HUES6 (cell line): ENCODE measurements around the gene OR10H1.
"Not testable (repeated sequence)": the region's sequence is repeated elsewhere in the genome, so short reads cannot be mapped to it uniquely, and the experiment has no call there.

ENCODE experiments used
- H3K27ac ChIP-seq: 2 replicates; pipeline ENCODE4 v1.7.0; 2013; ENCODE audit warnings: low read depth, mild to moderate bottlenecking, low read length, inconsistent platforms
- H3K27me3 ChIP-seq: 2 replicates; pipeline ENCODE4 v1.6.1; 2013; ENCODE audit warnings: low read length; ENCODE audit not compliant: control insufficient read depth, insufficient read depth
- H3K36me3 ChIP-seq: 2 replicates; pipeline ENCODE4 v1.6.1; 2013; ENCODE audit warnings: low read length; ENCODE audit not compliant: control insufficient read depth, insufficient read depth
- H3K4me1 ChIP-seq: 2 replicates; pipeline ENCODE4 v1.6.1; 2013; ENCODE audit warnings: low read length; ENCODE audit not compliant: control insufficient read depth, insufficient read depth
- H3K4me3 ChIP-seq: 2 replicates; pipeline ENCODE4 v1.5.1; 2013; ENCODE audit warnings: low read depth, low read length
- H3K9ac ChIP-seq: one replicate; pipeline ENCODE4 v1.6.1; 2013; ENCODE audit warnings: mild to moderate bottlenecking, low read length
- H3K9me3 ChIP-seq: 2 replicates; pipeline ENCODE4 v1.6.1; 2013; ENCODE audit warnings: low read depth, low read length; ENCODE audit not compliant: control insufficient read depth, insufficient read depth

OR10H1 gene

DNA sequence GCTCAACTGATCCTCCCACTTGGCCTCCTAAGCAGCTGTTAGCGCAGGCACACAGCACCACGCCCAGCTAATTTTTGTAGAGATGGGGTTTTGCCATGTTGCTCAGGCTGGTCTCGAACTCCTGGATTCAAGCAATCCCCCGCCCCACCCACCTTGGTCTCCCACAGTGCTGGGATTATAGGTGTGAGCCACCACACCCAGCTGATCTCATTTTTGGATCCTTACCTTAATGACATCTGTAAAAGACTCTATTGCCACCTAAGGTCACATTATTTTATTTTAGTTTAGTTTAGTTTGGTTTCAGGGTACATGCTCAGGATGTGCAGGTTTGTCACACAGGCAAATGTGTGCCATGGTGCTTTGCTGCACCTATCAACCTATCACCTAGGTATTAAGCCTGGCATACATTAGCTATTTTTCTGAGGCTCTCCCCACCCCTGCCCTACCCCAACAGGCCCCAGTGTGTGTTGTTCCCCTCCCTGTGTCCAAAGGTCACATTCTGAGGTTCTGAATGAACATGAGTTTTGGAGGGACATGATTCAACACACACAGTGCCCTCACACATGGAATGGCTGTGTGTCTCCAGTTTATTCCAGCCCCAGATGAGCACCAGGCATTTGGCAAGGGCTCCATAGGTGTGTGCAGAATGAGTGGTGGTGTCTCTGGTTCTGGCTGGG, 26.7 kb downstream of the OR10H1 start:
- no peak overlapping the region for H3K4me3 ChIP-seq
- peaks cover 12% of the 10 kb centered on the region; the same call in 1 of the 2 replicates for H3K27me3 ChIP-seq
- no peaks in the 10 kb centered on the region for H3K36me3 ChIP-seq
- no peaks in the 10 kb centered on the region for H3K4me1 ChIP-seq
- H3K27ac ChIP-seq, result no peak overlapping the region
- no peak overlapping the region for H3K9ac ChIP-seq
- H3K9me3 ChIP-seq, result peaks cover 4% of the 10 kb centered on the region; the same call in 1 of the 2 replicates

DNA sequence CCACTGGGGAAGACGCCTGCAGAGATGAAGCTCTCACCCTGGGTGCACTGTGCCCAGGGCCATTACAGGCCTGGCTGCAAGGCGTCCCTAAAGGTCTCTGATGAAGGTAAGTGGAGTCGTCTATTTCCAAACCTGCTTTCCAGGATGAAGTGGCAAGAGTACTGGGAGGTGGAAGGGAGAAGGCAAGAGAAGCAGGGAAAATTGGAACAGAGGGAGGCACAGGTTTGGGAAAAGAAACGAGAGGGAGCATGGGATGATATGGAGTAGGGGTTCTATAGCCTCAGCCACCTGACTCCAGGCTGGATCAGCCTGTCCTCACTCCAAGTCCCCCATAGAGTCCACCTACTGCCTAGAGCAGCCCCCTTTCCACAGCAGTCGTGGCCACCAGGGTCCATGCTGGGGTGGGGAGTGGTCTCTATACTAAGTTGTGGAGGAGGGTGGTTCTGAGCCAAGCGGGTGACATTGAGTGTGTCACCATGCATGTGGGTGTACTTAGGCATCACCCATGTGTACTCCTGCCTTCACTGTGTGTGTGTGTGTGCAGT, 27.8 kb downstream of the OR10H1 start, which contains the start of gene OR10H5:
TSS of gene OR10H5 (plus strand) at position 51 of the 545 bp plus-strand sequence. CDS start 6,388 bp downstream, outside the sequence.
- no peak within 1 kb of the TSS for H3K27ac ChIP-seq
- H3K36me3 ChIP-seq, result no peaks in the 10 kb centered on the region
- no peak within 1 kb of the TSS for H3K4me3 ChIP-seq
- H3K9ac ChIP-seq, result no peak within 1 kb of the TSS
- H3K9me3 ChIP-seq, result peaks cover 2% of the 10 kb centered on the region; the same call in 1 of the 2 replicates
- no peaks in the 10 kb centered on the region for H3K4me1 ChIP-seq
- H3K27me3 ChIP-seq, result peaks cover 12% of the 10 kb centered on the region; the same call in 1 of the 2 replicates

DNA sequence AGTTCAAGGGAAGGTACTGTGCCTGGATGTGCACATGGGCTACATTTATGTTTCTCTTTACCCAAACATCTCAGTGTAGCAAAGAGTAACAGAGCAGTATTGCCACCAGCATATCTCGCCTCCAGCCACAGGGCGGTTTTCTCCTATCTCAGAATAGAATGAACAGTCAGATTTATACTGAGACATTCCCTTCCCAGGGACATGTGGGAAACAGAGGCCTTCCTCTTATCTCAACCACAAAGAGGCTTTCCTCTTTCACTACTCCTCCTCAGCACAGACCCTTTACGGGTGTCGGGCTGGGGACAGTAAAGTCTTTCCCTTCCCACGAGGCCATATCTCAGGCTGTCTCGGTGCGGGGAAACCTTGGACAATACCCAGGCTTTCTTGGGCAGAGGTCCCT, 32.6 kb downstream of the OR10H1 start:
- H3K9ac ChIP-seq, H3K9me3 ChIP-seq: not testable (repeated sequence)

DNA sequence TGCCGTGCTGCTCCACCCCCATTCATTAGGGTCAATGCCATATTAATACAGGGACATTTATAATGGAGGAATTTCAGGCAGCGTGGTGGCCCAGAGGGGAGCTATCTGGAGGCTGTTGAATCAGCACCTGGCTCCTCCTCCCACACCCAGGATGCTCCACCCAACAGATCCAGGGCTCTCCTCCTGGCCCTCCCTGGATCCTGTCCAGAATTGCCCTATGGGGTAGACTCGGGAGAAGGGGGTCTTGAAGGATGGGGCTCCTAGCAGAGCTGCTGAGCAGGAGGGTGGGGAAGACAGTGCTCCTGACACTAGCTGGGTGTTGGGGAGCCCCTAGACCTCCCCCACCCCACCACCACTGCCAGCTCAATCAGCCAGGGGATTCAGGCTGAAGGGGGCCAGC, 33.3 kb downstream of the OR10H1 start:
- peaks cover 11% of the 10 kb centered on the region; the same call in 1 of the 2 replicates for H3K9me3 ChIP-seq
- H3K4me1 ChIP-seq, result no peaks in the 10 kb centered on the region
- H3K27ac ChIP-seq, result no peak overlapping the region

More for the DNA sequence above, 32.6 kb downstream of the OR10H1 start:
- not testable (repeated sequence) for H3K4me1 ChIP-seq, H3K27me3 ChIP-seq, H3K36me3 ChIP-seq, H3K4me3 ChIP-seq, H3K27ac ChIP-seq

DNA sequence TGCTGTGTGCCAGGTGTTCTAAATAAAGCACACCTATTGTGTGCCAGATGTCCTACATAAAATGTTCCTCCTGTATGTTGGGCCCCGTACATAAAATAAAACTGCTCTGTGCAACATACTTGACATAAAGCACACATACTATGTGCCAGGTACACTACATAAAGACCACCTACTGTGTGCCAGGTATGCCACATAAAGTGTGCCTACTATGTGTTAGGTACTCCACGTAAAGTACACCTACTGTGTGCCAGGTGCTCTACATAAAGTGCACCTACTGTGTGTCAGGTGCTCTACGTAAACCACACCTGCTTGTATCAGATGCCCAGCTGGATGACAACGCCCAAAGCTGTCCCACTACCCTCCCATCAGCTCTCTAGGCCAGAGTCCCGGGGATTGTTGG, 33.8 kb downstream of the OR10H1 start:
- Histone ChIP-seq H3K27ac (no peak overlapping the region), H3K9ac (no peak overlapping the region), H3K4me3 (no peak overlapping the region), H3K27me3 (no peaks in the 10 kb centered on the region; the same call in 1 of the 2 replicates), H3K4me1 (no peaks in the 10 kb centered on the region), H3K9me3 (peaks cover 11% of the 10 kb centered on the region; the same call in 1 of the 2 replicates), H3K36me3 (no peaks in the 10 kb centered on the region)

More for the DNA sequence above, 33.3 kb downstream of the OR10H1 start:
- Histone ChIP-seq H3K4me3 (no peak overlapping the region), H3K36me3 (no peaks in the 10 kb centered on the region), H3K27me3 (no peaks in the 10 kb centered on the region; the same call in 1 of the 2 replicates), H3K9ac (no peak overlapping the region)

DNA sequence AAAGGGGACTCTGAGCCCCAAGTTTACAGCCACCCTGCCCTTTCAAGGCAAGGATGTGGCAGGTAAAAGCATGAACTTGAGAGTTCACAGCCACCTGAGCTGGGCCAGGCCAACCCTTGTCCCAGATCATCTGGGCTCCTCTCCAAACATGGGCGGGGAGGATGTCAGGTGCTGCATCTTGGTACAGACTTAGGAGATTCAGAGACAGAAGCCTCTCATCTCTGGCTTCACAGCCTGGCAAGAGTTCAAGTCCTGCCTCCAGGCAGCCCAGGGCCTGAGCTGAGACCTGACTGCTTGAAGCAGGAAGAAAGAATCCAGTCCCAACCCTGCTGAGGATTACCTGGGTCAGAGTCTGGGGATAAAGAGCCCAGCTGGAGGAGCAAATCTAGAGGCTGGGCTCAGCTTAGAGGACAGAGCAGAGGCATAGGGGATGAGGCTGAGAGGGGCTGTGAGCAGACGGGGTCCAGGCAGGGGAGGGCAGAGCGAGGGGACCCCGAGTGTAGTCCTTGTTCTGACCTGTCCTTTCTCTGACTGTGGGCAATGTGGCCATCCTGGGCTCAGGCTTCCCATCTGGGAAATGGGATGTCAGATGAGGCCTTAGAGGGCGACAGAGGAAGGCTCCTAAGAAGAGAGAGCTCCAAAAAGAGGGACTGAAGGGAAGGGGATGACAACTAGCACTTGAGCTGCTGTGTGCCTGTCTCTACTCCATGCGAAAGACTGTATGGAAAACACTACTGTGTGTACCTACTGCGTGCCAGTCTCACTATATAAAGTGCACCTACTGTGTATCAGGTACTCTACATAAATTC, 34.6 kb downstream of the OR10H1 start:
- Histone ChIP-seq H3K36me3 (no peaks in the 10 kb centered on the region), H3K9me3 (peaks cover 13% of the 10 kb centered on the region; the same call in 1 of the 2 replicates)

DNA sequence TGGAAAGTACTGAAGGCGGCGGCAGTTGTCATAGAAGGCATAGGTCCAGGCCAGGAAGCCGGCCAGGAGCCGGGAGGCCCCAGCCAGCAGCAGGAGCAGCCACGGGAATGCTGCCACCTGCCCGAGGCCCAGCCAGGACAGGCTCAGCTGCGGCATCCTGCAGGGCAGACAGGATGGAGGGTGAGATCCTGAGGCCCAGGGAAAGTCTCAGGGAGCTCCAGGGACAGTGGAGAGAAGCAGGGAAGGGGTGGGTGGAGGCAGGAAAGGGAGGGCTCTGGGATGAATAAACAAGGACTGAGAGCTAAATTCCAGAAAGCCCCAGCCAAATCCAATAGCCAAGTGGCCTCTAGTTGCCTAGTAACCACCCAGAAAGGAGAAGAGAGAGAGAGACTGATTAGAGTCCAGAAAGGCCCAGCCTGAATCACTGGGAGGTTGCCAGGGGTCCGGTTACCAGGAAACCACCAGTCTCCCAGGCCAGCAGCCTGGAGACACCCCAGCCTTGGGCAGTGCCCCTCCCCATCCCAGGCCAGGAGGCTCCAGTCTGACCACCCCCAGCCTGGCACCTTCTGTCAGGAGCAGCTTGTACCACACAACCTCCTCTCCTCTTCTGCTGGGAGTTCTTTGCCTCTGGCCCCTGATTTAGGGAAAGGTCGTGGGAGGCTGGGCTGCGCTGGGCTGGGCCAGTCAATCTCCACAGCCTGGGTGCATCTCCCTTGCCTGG, 35.5 kb downstream of the OR10H1 start:
- Histone ChIP-seq H3K27ac (no peak overlapping the region), H3K27me3 (peaks cover 4% of the 10 kb centered on the region; the same call in 1 of the 2 replicates), H3K4me3 (no peak overlapping the region), H3K4me1 (no peaks in the 10 kb centered on the region), H3K9me3 (peaks cover 19% of the 10 kb centered on the region; the same call in 1 of the 2 replicates), H3K9ac (no peak overlapping the region), H3K36me3 (no peaks in the 10 kb centered on the region)

More for the DNA sequence above, 34.6 kb downstream of the OR10H1 start:
- Histone ChIP-seq H3K27me3 (no peaks in the 10 kb centered on the region; the same call in 1 of the 2 replicates), H3K27ac (no peak overlapping the region), H3K4me3 (no peak overlapping the region), H3K9ac (no peak overlapping the region), H3K4me1 (no peaks in the 10 kb centered on the region)

DNA sequence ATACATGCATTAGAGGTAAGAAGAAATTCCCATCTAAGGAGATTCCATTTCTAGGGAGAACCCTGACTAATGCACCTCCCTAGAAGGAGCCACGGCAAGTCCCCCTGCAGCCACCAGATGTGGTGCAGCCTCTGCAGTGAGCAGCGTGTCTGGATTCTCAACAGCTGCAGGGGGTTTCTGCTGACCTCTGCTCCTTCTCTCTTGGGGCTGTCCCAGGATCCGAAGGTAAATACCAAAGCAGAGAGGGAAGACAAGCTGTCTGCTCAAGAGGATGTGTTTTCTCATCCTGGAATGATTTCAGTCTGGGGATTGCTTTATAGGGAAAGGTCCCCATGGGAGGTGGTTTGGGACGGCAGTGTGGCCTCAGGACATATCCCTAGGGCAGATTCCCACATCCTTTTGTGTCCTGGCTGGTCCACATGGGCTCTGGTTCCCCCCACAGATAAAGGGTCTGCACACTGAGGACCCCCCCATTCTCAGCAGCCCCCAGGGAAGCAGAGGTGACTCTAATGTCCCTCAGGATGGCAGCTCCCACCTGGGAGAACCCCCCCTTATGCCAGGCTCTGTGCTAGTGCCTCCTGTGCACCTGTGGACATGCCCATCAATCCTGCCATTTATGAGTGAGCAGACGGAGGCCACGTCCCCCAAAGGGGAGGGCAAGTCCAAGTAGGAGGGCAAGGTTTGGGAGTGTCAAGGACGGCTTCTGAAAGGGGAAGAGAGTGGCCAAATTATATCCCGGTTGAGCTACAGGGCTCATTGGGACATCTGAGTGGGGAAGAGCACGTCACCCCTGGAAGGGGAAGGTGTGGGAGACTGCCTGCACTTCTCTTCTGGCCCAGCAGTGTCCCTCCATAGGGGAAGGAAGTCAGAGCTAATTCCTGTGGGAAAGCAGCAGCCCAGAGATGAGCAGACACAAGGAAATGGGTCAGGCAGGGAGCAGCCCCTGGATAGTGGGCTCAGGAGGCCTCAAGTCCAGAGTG, 38.2 kb downstream of the OR10H1 start:
- Histone ChIP-seq H3K9ac (no peak overlapping the region), H3K9me3 (peaks cover 25% of the 10 kb centered on the region; the same call in 1 of the 2 replicates), H3K27me3 (peaks cover 4% of the 10 kb centered on the region; the same call in 1 of the 2 replicates)

DNA sequence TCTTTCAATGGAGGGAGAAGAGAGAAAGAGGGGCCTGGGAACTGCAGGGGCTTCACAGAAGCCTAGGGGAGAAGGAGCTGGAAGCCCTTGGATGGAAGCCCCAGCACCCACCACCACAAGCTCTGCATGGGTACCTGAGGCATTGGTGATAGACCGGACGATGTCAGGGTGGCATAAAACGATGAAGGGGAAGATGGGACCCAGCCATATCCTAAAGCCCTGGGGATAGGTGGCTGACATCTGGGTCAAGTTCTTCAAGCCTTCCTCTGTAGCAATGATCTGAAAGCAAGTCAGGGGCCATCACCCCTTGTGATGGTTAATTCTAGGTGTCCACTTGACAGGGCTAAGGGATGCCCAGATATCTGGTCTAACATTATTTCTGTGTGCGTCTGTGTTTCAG, 39.2 kb downstream of the OR10H1 start:
- no peaks in the 10 kb centered on the region for H3K36me3 ChIP-seq
- no peak overlapping the region for H3K27ac ChIP-seq
- no peak overlapping the region for H3K9ac ChIP-seq
- peaks cover 21% of the 10 kb centered on the region; the same call in 1 of the 2 replicates for H3K9me3 ChIP-seq
- H3K27me3 ChIP-seq, result peaks cover 5% of the 10 kb centered on the region; the same call in 1 of the 2 replicates
- no peak overlapping the region for H3K4me3 ChIP-seq
- no peaks in the 10 kb centered on the region for H3K4me1 ChIP-seq

More for the DNA sequence above, 38.2 kb downstream of the OR10H1 start:
- no peaks in the 10 kb centered on the region for H3K36me3 ChIP-seq
- H3K27ac ChIP-seq, result no peak overlapping the region
- H3K4me1 ChIP-seq, result no peaks in the 10 kb centered on the region
- no peak overlapping the region for H3K4me3 ChIP-seq
